Neutrophil (primary cell): ENCODE data around the gene PSEN1.

Experiments
- H3K27ac ChIP-seq: fragments of 200-600 bp; sonication (generic); 2 replicates; pipeline ENCODE4 v1.5.1; 2016; ENCODE audit warnings: mild to moderate bottlenecking, moderate library complexity
- H3K27me3 ChIP-seq: fragments of 200-600 bp; sonication (generic); 2 replicates; pipeline ENCODE4 v1.6.0; 2016; ENCODE audit warnings: mild to moderate bottlenecking
- H3K36me3 ChIP-seq: fragments of 200-600 bp; sonication (generic); 2 replicates; pipeline ENCODE4 v1.5.1; 2017
- H3K4me1 ChIP-seq, 2 experiments: fragments of 200-600 bp in 1 of 2; sonication (generic) in 1 of 2; 1 replicate in 1 of 2; 2 replicates in 1 of 2; pipeline versions ENCODE4 v1.5.1 to v1.6.1; 2013 to 2016; ENCODE audit warnings: low read depth in 1 of 2, low read length in 1 of 2, mild to moderate bottlenecking in 1 of 2, moderate library complexity in 1 of 2; ENCODE audit not compliant: control insufficient read depth in 1 of 2, insufficient read depth in 1 of 2
- H3K4me3 ChIP-seq, 2 experiments: fragments of 200-600 bp in 1 of 2; sonication (generic) in 1 of 2; 1 replicate in 1 of 2; 2 replicates in 1 of 2; pipeline ENCODE4 v1.5.1; 2013 to 2016; ENCODE audit warnings: low read depth in 1 of 2, low read length in 1 of 2, mild to moderate bottlenecking in 1 of 2, moderate library complexity in 1 of 2
- H3K9me3 ChIP-seq: fragments of 200-600 bp; sonication (generic); 2 replicates; pipeline ENCODE4 v1.5.1; 2016
- TF ChIP-seq, protein P1 (sequence below): fragments of 200-600 bp; sonication (generic); IDR thresholded peaks from 2 replicates; pipeline ENCODE4 v1.5.1; 2016; ENCODE audit warnings: antibody characterized with exemption

Gene PSEN1

GRCh38 chr14:73125746-73126145 is 10.6 kb upstream of the PSEN1 start:
- TF ChIP-seq, protein P1, sequence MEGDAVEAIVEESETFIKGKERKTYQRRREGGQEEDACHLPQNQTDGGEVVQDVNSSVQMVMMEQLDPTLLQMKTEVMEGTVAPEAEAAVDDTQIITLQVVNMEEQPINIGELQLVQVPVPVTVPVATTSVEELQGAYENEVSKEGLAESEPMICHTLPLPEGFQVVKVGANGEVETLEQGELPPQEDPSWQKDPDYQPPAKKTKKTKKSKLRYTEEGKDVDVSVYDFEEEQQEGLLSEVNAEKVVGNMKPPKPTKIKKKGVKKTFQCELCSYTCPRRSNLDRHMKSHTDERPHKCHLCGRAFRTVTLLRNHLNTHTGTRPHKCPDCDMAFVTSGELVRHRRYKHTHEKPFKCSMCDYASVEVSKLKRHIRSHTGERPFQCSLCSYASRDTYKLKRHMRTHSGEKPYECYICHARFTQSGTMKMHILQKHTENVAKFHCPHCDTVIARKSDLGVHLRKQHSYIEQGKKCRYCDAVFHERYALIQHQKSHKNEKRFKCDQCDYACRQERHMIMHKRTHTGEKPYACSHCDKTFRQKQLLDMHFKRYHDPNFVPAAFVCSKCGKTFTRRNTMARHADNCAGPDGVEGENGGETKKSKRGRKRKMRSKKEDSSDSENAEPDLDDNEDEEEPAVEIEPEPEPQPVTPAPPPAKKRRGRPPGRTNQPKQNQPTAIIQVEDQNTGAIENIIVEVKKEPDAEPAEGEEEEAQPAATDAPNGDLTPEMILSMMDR, result no peak
- H3K27ac ChIP-seq, result no peak overlapping the region
- H3K36me3 ChIP-seq, result peaks cover 28% of the 10 kb centered on the region

GRCh38 chr14:73133795-73134194 is 2.5 kb upstream of the PSEN1 start:
- Histone ChIP-seq H3K36me3 (no peaks in the 10 kb centered on the region), H3K27ac (no peak overlapping the region), H3K4me1 (peaks cover 19 to 24% of the 10 kb centered on the region in 2 experiments), H3K4me3 (no peak overlapping the region), H3K27me3 (no peaks in the 10 kb centered on the region), H3K9me3 (no peaks in the 10 kb centered on the region)
- TF ChIP-seq, protein P1, result no peak

More at GRCh38 chr14:73125746-73126145, 10.6 kb upstream of the PSEN1 start:
- Histone ChIP-seq H3K9me3 (no peaks in the 10 kb centered on the region), H3K4me3 (no peak overlapping the region), H3K4me1 (no peaks in the 10 kb centered on the region), H3K27me3 (no peaks in the 10 kb centered on the region)

GRCh38 chr14:73136085-73136386 is 271 bp upstream of the PSEN1 start:
- no peaks in the 10 kb centered on the region for H3K9me3 ChIP-seq
- H3K27ac ChIP-seq, result peak overlapping the region; percentile 95
- H3K4me1 ChIP-seq, result peaks cover 28 to 32% of the 10 kb centered on the region in 2 experiments
- H3K36me3 ChIP-seq, result no peaks in the 10 kb centered on the region
- TF ChIP-seq, protein P1, result no peak
- H3K4me3 ChIP-seq, result peak overlapping the region; percentile 69 to 84
- H3K27me3 ChIP-seq, result no peaks in the 10 kb centered on the region

DNA sequence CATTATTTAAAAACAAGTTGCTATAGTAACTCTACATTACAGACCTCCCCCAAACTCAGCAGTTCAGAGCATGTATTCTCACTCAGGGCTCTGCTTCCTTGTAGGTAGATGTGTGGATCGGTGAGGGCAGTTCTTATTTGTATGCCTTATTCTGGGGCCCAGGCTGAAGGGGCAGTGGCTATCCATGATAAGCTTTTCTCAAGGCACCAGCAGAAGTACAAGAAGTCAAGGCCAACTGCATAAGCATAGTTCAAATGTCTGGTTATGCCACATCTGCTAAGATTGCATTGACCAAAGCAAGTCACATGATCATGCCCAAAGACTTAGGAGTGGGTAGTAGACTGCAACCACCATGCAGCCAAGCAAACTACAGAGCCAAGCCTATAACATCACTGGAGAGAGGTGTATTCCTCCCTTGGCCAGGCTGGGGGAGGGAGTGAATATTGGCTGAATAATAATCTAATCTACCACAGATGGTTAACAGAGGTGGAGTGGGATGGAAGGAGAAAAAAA is 4.6 kb downstream of the PSEN1 start:
- no peaks in the 10 kb centered on the region for H3K36me3 ChIP-seq
- H3K27ac ChIP-seq, result no peak overlapping the region
- no peak overlapping the region for H3K4me3 ChIP-seq
- peaks cover 32 to 43% of the 10 kb centered on the region in 2 experiments for H3K4me1 ChIP-seq
- TF ChIP-seq, protein P1, result no peak
- no peaks in the 10 kb centered on the region for H3K9me3 ChIP-seq
- no peaks in the 10 kb centered on the region for H3K27me3 ChIP-seq

DNA sequence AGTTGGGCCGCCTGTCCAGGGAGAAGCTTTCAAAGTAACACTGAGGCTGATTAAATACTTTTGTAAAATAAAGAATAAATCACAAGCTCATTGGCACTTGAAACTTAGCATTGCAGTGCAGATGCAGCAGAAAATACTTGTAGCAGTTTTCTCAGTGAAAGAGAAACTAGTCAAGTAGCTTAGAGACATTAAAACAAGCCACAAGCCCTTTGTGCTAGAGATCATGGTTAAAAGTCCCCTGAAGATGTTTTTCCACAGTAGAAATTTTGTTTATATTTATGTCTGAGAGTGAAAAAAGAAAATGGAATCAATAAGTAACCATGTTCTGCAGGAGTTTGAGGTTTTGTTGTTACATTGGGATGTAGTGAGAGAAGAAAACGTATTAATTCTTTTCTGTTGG is 5.9 kb downstream of the PSEN1 start:
- TF ChIP-seq, protein P1, result no peak
- no peaks in the 10 kb centered on the region for H3K36me3 ChIP-seq
- peaks cover 26 to 40% of the 10 kb centered on the region in 2 experiments for H3K4me1 ChIP-seq
- H3K27ac ChIP-seq, result peak overlapping the region; percentile 42
- no peaks in the 10 kb centered on the region for H3K27me3 ChIP-seq
- no peak overlapping the region for H3K4me3 ChIP-seq
- H3K9me3 ChIP-seq, result no peaks in the 10 kb centered on the region

- Histone ChIP-seq H3K4me1 (peaks cover 18 to 32% of the 10 kb centered on the region in 2 experiments), H3K36me3 (peaks cover 6% of the 10 kb centered on the region), H3K9me3 (no peaks in the 10 kb centered on the region), H3K27me3 (no peaks in the 10 kb centered on the region), H3K27ac (peak overlapping the region; percentile 42), H3K4me3 (no peak overlapping the region)
- TF ChIP-seq, protein P1, result no peak
These were observed 6.7 kb downstream of the PSEN1 start for GRCh38 chr14:73143003-73143402.
